GM19043 (cell line): ENCODE data around the gene CDH15.

Source experiments
- ATAC-seq: cut with Tn5 transposase; IDR thresholded peaks from one replicate; pipeline ENCODE4 v1.9.1; 2021; ENCODE audit warnings: low read depth; ENCODE audit not compliant: unreplicated experiment

CDH15 gene, protein sequence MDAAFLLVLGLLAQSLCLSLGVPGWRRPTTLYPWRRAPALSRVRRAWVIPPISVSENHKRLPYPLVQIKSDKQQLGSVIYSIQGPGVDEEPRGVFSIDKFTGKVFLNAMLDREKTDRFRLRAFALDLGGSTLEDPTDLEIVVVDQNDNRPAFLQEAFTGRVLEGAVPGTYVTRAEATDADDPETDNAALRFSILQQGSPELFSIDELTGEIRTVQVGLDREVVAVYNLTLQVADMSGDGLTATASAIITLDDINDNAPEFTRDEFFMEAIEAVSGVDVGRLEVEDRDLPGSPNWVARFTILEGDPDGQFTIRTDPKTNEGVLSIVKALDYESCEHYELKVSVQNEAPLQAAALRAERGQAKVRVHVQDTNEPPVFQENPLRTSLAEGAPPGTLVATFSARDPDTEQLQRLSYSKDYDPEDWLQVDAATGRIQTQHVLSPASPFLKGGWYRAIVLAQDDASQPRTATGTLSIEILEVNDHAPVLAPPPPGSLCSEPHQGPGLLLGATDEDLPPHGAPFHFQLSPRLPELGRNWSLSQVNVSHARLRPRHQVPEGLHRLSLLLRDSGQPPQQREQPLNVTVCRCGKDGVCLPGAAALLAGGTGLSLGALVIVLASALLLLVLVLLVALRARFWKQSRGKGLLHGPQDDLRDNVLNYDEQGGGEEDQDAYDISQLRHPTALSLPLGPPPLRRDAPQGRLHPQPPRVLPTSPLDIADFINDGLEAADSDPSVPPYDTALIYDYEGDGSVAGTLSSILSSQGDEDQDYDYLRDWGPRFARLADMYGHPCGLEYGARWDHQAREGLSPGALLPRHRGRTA

DNA sequence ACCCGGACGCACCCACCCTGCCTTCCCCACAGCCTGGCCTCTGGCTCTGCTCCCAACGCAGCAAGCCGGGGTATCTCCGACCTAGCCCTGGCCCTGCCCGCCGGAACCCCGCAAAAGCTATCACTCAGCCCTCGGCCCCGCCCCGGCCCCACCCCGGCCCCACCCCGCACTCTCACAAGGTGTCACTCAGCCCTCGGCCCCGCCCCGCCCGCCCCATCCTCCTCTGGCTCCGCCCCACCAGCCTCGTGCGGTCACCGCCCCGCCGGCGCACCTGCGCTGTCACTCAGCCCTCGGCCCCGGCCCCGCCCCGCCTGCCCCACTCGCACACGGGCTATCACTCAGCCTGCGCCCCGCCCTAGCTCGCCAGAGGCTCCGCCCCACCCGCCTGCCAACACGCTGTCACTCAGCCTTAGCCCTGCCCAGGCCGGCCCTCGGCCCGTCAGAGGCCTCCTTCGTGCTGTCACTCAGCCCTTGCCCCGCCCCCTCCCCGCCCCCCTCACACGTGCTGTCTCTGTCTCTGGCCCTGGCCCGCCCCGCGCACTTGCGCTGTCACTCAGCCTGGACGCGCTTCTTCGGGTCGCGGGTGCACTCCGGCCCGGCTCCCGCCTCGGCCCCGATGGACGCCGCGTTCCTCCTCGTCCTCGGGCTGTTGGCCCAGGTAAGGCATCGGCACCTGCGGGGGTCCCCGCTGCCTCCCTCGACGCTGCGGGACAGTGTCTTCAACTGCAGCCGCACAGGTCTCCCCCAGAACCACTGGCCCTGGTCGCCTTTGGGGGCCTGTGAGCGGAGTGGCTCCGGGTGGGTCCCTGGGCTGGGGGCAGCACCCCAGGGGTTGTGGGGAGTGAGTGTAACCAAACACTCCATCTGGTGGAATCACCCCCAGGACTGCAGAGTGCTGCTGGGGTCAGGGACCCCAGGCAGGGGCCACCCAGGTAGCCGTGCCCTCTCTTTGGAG lies at the start of gene CDH15:
Gene CDH15 (plus strand): TSS at position 533 of the 955 bp plus-strand sequence. CDS start 84 bp downstream, at position 617.
- peak; percentile 89 for ATAC-seq

DNA sequence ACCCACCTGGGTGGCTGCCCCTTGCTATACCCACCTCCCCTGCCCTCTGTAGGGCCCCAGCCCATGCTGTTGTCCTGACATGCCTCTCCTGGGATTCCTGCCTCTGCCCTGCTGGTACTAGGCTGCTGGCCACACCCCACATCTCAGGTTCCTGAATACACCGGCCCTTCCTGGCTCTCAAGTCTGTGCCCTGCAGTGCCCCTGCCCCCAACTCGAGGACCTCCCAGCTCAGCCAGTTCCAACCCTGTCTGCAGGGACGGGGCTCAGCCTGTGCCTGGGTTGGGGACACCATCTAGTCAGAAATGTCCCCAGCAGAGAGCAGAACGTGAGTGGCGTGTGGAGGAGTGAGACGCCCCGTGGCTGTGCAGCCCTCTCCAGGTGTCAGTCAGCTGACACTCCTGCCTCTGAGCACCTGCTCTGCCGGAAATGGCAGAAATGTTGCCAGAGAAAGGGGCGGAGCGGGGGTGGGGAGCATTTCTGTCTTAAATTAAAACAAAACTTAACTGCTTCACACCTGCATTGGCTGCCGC lies 49.2 kb upstream of the CDH15 start:
- no peak for ATAC-seq

DNA sequence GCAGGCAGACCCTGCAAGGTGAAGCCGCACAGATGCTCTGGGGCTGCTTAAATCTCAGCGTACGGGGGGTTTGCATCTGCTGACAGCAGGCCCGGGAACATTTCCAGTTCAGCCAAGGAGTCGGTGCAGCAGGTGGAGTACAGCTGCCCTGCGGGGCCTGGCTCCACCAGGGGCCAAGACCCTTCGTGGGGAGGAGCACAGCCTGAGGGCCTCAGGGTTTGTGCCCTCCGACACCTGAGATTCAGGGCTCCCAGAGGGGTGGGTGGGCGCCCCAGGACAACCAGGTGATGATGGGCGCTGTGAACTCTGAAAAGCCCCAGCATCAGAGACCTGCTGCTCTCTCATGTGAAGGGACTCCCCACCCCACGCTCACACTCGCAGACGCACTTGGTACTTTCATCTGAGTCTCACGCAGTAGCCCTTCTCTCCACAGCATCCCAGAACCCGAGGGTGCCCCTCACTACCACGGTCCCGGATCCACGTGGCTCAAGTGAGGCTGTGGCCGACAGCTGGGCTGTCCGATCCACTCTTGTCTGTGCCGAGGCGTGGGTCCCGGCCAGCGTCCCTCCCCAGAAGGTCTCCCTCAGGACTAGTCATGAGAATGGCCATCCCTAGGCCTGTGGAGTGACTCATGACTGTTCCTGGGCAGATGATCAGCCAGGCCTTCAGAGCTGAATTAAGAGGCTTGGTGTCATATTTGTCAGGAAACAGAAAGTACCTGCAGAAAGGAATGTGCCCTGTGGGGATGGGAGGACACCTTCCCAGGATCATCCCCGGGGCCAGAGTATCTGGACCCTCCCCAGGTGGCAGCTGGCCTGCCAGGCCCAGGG lies 48.3 kb upstream of the CDH15 start:
- no peak for ATAC-seq

DNA sequence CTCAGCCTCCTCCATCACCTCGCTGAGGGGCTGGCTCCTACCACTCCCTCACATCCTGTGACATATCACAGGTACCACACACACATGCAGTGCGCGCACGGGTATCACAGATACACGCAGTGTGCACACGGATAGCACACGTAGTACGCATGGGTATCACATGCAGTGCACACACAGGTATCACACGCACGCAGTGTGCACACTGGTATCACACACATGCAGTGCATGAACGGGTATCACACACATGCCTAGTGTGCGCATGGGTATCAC lies 47.8 kb upstream of the CDH15 start:
- ATAC-seq: no peak

DNA sequence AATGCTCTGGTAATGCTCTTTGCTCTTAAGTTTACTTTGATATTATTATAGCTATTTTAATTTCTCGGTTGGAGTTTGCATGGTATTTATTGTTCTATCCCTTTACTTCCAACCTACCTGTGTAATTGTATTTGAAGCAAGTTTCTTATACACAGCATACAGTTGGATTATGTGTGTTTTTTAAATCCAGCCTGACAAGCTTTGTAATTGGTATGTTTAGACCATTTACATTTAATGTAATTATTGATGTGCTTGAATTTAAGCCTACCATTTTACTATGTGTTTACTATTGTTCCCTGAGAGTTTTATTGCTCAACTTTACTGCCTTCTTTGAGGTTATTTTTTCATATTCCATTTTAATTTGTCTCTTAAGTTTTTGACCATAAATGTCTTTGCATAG lies 42.2 kb upstream of the CDH15 start:
- ATAC-seq: no peak

DNA sequence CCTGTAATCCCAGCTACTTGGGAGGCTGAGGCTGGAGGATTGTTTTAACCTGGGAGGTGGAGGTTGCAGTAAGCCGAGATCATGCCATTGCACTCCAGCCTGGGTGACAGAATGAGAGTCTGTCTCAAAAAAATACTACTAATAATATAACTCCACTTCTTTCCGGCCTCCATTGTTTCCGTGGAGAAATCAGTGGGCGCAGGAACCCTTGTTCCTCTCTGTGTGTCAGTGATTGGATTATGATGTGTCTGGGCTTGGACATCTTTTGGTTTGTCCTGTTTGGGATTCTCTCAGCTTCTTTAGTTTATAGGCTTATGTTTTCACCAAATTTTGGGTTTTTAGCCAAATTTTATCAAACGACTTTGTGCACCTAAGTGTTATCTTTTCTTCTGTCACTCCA lies 41.1 kb upstream of the CDH15 start:
- no peak for ATAC-seq

DNA sequence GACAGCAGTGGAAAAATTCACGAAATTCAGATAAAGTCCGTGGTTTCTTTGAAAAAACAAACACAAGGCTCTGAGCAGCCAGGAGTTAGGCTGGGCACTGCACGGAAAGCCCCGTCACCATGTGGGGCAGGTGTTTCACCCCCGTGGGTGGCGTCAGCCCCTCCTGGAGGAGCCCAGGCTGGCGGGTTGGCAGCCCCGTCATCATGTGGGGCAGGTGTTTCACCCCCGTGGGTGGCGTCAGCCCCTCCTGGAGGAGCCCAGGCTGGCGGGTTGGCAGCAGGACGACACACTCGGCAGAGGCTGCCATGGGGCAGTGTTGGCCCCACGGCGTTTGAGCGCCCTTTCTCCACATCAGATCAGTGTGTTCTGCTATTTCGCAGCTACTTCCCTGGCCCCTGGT lies 39.8 kb upstream of the CDH15 start:
- no peak for ATAC-seq

DNA sequence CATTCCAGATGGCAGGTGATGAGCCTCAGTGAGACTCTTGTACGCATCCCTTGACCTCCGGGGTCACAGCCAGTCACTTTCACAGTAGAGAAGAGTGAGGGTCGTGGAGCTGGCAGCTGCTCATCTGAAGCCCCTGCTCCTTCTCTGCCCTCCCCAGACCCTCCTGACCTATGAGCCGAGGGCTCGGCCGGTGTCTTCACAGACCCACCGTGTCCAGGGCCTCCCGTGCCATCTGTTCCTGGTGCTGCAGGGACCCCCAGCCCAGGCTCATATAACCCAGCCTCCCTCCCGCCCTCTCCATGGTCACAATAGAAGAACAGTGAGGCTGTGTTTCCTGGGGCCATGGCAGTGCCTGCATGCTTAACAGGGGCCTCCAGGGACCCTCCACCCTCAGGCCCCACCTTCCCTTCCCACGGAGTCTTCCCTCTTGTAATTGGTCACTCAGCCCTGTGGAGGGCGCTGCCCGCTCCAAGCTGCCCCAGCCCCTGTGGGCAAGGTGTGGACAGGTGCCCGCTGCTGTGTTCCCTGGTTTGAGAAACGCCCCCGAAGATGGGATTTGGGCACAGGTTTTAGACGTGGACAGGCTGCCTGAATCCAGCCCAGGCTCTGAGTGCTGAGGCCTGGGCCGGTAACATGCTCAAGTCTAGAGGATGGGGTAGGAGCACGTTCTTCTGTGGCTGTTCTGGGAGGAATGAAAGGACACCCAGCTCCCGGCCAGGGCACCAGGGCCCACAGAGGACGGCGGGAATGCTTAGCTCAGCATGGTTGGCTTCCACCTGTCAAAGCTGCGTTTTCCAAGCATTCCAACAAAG lies 39.1 kb upstream of the CDH15 start:
- ATAC-seq: no peak

DNA sequence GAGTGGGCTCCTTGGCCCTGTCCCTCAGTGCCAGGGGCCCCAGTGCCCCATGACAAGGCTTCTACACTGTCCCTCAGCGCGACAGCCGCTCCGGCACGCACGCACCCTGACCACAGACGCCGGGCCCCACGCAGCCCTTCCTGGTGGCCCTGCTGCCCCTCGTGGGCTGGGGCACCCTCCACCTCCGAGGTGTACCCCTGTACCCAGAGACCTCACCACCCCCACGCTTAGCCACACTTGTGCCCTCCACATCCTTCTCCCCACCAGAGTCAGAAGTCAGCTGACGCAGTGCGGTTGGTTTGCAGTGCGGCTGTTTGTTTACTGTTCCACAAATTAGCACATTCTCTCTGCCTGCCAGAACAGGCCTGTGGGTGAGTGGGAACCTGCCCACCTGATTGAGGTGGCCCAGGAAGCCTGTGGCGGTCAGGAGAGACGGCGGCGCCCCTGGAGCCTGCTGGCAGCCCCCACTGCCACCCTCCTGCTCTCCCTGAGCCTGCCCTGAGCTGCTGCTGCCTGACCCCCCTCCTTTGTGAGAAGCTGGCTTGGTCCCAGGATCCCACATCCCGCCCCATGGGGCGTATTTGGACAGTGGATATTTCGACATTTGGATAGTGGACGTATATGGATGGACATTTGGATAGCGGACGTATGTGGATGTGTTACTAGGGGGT lies 38.0 kb upstream of the CDH15 start:
- ATAC-seq: no peak

DNA sequence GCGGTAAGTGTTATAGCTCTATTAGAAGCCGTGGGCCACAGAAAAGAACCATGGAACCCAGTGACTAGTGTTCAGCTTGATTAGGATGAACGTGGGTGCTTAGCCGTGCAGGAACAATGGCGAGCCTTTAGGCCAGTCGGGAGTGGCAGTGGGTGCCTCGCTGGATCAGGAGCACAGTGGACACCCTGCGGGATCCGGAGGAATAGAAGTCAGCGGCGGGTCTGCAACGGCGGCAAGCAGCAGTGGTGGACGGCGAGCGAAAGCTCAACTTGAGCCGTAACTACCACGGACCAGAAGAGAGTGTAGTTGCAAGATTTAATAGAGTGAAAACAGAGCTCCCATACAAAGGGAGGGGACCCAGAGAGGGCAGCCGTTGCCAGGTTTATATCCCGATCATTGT lies 37.3 kb upstream of the CDH15 start:
- ATAC-seq: no peak

DNA sequence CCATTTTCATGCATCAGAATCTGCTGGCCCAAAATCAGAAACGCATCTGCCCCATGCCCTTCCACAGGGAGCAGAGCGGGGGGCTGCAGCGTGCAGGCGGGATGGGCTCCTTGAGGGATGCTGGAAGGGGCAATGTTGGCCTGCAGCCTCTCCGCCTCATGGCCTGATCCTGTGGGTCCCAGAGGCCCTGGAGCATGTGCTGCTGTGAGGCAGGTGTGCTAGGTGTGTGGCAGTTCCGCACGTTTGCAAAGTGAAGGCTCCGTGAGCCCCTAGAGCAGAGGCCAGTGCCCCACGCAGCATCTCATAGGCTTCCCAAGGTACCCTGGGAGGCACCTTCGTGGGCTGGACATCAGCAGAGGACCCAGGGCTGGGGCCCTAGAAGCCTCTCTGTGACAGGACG lies 36.4 kb upstream of the CDH15 start:
- no peak for ATAC-seq

DNA sequence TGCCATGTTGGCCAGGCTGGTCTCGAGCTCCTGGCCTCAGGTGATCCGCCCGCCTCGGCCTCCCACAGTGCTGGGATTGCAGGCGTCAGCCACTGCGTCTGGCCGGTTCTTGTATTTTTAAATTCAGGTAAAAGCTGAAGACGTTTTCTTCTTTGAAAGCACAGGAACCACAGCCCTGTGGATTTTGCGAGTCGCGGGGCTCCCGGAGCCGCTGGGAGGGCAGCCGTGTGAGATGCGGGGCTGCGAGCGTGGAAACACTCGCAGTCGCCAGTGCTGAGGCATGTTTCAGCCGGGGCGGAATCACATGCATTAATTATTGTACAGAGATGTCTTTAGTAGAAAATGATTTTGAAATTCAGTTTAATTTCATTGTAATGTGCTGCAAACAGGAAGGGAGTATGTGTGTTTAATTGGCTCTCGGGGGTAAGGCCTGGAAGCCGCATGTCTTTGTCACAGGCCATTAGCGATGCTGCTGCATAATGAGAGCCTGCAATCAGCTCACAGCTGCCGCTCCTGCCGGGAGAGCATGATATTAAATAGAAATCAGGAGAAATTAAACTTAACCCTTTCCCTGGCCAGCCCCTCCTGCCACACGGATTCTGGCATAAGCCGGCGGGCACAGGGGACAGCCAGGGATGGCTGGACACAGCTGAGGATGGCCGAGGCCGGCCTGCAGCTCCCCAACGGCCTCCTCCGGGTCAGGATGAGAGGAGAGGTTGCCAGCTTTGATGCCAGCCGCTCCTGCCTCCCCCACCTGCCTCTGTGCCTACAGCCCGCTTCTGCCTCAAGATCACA lies 35.4 kb upstream of the CDH15 start:
- no peak for ATAC-seq

DNA sequence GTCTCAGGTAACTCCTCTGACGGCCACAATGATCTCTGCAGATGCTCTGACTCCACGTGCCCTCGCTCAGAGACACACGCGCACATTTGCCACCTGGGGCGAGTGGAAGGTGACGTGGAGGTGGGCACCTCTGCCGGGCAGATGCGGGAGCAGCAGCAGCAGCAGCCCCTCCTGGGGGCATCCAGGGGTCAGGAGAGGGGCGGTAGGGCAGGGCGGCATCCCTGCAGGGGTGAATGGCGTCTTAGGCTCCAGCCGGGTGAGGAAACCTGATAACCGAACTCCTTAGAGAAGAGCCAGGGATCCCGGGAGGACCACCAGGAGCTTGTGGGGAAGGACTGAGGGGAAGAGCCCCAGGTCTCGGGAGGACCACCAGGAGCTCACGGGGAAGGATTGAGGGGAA lies 34.6 kb upstream of the CDH15 start:
- ATAC-seq: no peak

DNA sequence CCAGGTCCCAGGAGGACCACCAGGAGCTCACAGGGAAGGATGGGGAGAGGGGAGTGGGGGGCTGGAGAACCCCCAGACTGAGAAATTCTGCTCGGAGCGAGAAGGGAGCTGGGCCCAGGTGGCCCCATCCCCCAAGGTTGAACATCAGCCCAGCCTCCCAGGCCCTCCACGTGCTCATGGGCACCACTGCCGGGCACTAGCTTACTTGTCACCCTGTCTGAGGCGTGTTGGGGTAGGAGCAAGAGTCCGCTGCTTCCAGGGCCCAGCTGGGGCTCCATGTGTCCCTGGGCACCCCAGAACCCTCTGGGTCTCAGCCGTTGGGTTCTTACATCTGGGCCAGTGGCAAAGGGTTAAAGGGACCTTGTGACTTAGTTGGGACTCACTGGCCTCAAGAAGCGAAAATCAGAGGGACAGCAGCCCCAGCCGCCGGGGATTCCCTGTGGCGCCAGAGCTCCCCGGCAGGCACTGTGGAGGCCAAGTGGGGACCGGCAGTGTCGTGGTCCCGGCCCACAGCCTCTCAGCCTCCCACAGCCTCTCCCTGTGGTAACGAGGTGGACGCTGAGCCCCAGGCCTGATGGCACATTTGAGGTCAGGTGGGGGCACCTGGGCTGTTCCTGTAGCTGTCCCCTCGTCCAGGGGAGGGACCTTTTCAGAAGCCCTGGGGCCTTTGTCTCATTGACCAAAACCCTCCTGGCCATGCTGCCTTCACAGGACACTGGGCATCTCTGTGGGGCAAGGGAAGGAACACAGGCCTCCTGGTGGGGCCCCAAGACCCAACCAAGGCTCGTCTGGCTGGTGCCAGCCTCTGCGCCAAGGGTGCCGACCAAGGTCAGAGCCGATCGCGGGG lies 33.7 kb upstream of the CDH15 start:
- no peak for ATAC-seq

DNA sequence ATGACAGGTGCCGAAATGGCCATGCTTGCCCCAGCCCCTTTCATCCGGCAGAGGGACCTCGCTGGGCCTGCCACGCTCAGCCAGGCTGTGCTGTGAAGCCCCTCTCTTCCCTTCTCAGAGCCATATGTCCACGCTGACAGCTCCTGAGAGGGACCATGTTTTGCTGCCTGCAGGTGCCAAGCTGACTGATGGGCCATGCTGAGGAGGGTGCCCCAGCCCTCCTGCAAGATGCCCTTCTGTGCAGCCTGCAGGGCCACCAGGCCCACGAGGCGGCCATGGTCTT lies 33.1 kb upstream of the CDH15 start:
- no peak for ATAC-seq

DNA sequence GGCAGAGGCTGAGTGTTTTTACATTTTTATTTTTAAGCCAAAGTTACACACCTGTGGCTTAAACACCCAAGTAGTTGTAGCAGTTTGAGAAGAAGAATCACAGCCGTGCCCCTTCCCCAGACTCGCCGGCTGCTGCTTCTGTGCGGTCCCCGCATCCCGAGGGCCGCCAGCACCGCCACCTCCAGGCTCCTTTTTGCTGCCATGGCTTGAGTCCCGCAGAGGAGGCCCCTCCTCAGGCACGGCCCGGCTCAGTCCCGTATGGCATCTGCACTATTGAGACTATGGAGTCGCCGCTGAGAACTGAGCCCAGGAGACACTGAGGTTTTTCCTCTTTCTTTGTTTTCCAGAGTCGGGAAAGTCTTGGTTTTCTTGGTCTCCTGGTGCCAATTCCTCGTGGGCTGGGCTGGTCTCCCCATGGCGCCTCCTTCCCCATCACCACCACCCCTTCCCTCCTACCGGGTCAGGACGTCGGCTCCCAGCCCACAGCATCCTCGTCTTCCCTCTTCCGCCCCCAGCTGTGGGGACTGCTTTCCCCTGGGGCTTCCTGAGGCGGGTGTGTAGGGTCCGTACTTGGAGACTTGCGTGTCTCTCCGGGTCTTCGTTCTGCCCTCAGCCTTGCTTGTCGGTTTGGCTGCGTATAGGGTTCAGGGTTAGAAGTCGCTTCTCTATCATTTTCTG lies 32.6 kb upstream of the CDH15 start:
- no peak for ATAC-seq
